ENCODE results near the gene LUM.

GRCh38 chr12:91105807-91106206 is 5.5 kb downstream of the LUM start:
- no peak for TF ChIP-seq CTCF (IDR thresholded peaks at IDR 0.05)
- TF ChIP-seq POLR2AphosphoS5 (IDR thresholded peaks at IDR 0.05; ENCODE audit: low read depth, low read length), result no peak
- no peak for TF ChIP-seq TCF7L2 (IDR thresholded peaks at IDR 0.05; ENCODE audit: low read depth, low read length)
- TF ChIP-seq REST (IDR thresholded peaks at IDR 0.05; ENCODE audit: insufficient read depth in 1 of 2, low read depth in 2 of 2, low read length in 1 of 2), result no peak
- TF ChIP-seq SIN3A (IDR thresholded peaks at IDR 0.05; ENCODE audit: borderline replicate concordance, insufficient read depth, low read depth, low read length), result no peak

All from Panc1 (cell line).